HEK293 (cell line): ENCODE results near the gene TEC.

Experiments used
- CTCF ChIA-PET: fragments of 350-600 bp; formaldehyde crosslinking; extraction: SDS; loops from one replicate; lab custom pipeline; 2021; ENCODE audit warnings: antibody characterized with exemption; lab: Yijun Ruan, JAX
- POLR2A ChIA-PET: fragments of 300-600 bp; formaldehyde crosslinking; extraction: SDS; loops from one replicate; lab custom pipeline; 2020; ENCODE audit warnings: antibody characterized with exemption, inconsistent platforms; lab: Yijun Ruan, JAX
- H3K27ac ChIP-seq: fragments of 200-500 bp; sonication (Bioruptor generic); 2 replicates; pipeline ENCODE4 v1.5.1; 2014; ENCODE audit warnings: low read depth, low read length, control low read depth, inconsistent platforms; ENCODE audit errors: extremely low read depth
- H3K36me3 ChIP-seq, 2 experiments: fragments of 200-500 bp in 1 of 2; sonication (Bioruptor generic) in 1 of 2; 1 replicate in 1 of 2; 2 replicates in 1 of 2; pipeline ENCODE4 v1.5.1; 2014 to 2017; ENCODE audit warnings: inconsistent platforms in 2 of 2, low read length in 2 of 2; ENCODE audit not compliant: control insufficient read depth in 2 of 2, insufficient read depth in 1 of 2
- H3K4me1 ChIP-seq: fragments of 200-500 bp; sonication (Bioruptor generic); 2 replicates; pipeline ENCODE4 v1.5.1; 2014; ENCODE audit warnings: mild to moderate bottlenecking, low read length, inconsistent platforms; ENCODE audit not compliant: control insufficient read depth, insufficient read depth
- H3K4me3 ChIP-seq: 2 replicates; pipeline ENCODE4 v1.5.1; 2011; ENCODE audit warnings: low read depth, mild to moderate bottlenecking, control low read depth, low read length, moderate library complexity
- H3K9me3 ChIP-seq: fragments of 200-500 bp; sonication (Bioruptor generic); 2 replicates; pipeline ENCODE4 v1.5.1; 2014; ENCODE audit warnings: low read depth, low read length, inconsistent platforms; ENCODE audit not compliant: control insufficient read depth, insufficient read depth
- BCL11B ChIP-seq: fragments of 450-650 bp; formaldehyde crosslinking; IDR thresholded peaks from 2 replicates; pipeline ENCODE4 v1.5.1; 2016; ENCODE audit warnings: low read depth, missing biosample characterization, missing genetic modification characterization
- CTCF ChIP-seq: fragments of 450-650 bp; formaldehyde crosslinking; IDR thresholded peaks from 2 replicates; pipeline ENCODE4 v1.5.1; 2016; ENCODE audit warnings: missing biosample characterization, missing genetic modification characterization
- FEZF1 ChIP-seq: fragments of 450-650 bp; formaldehyde crosslinking; IDR thresholded peaks from 2 replicates; pipeline ENCODE4 v1.5.1; 2016; ENCODE audit warnings: missing biosample characterization, missing genetic modification characterization
- KLF10 ChIP-seq: fragments of 450-650 bp; IDR thresholded peaks from 2 replicates; pipeline ENCODE4 v1.5.1; 2018; ENCODE audit warnings: missing biosample characterization, mild to moderate bottlenecking, missing genetic modification characterization
- KLF8 ChIP-seq: fragments of 450-650 bp; formaldehyde crosslinking; IDR thresholded peaks from 2 replicates; pipeline ENCODE4 v1.5.1; 2016; ENCODE audit warnings: missing biosample characterization, missing genetic modification characterization
- SCRT2 ChIP-seq: fragments of 450-650 bp; formaldehyde crosslinking; IDR thresholded peaks from 2 replicates; pipeline ENCODE4 v1.5.1; 2016; ENCODE audit warnings: missing biosample characterization, missing genetic modification characterization
- SP3 ChIP-seq: fragments of 450-650 bp; formaldehyde crosslinking; IDR thresholded peaks from 2 replicates; pipeline ENCODE4 v1.5.1; 2016; ENCODE audit warnings: missing biosample characterization, missing genetic modification characterization
- TCF7L2 ChIP-seq: IDR thresholded peaks from 2 replicates; pipeline ENCODE4 v1.6.1; 2011; ENCODE audit warnings: low read depth, mild to moderate bottlenecking, inconsistent platforms, low read length, moderate library complexity, borderline replicate concordance
- ZBTB26 ChIP-seq: fragments of 450-650 bp; formaldehyde crosslinking; optimal IDR thresholded peaks from 2 replicates; pipeline ENCODE3; 2016; ENCODE audit warnings: missing biosample characterization, mild to moderate bottlenecking, missing genetic modification characterization
- ZNF10 ChIP-seq: fragments of 450-650 bp; formaldehyde crosslinking; IDR thresholded peaks from 2 replicates; pipeline ENCODE4 v1.5.1; 2017; ENCODE audit warnings: missing biosample characterization, missing genetic modification characterization
- ZNF266 ChIP-seq: fragments of 450-650 bp; formaldehyde crosslinking; IDR thresholded peaks from 2 replicates; pipeline ENCODE4 v1.5.1; 2016; ENCODE audit warnings: missing biosample characterization, missing genetic modification characterization, low read depth
- ZNF274 ChIP-seq, 2 experiments: fragments of 200-500 bp in 1 of 2; fragments of 450-650 bp in 1 of 2; sonication (Bioruptor generic) in 1 of 2; formaldehyde crosslinking in 1 of 2; IDR thresholded peaks; 2 replicates each; pipeline versions ENCODE4 v1.5.1 to v1.6.1; 2014 to 2016; ENCODE audit warnings: borderline replicate concordance in 1 of 2, inconsistent platforms in 1 of 2, low read length in 1 of 2, missing biosample characterization in 1 of 2, missing genetic modification characterization in 1 of 2
- ZNF366 ChIP-seq: fragments of 450-650 bp; formaldehyde crosslinking; conservative IDR thresholded peaks from 2 replicates; pipeline ENCODE4 v1.5.1; 2016; ENCODE audit warnings: missing biosample characterization, missing genetic modification characterization
- ZNF426 ChIP-seq: fragments of 450-650 bp; formaldehyde crosslinking; IDR thresholded peaks from 2 replicates; pipeline ENCODE4 v1.5.1; 2017; ENCODE audit warnings: missing biosample characterization, missing genetic modification characterization, mild to moderate bottlenecking, inconsistent platforms, moderate library complexity
- ZNF521 ChIP-seq: fragments of 450-650 bp; formaldehyde crosslinking; IDR thresholded peaks from 2 replicates; pipeline ENCODE4 v1.5.1; 2017; ENCODE audit warnings: missing biosample characterization, mild to moderate bottlenecking, missing genetic modification characterization
- ZNF791 ChIP-seq: fragments of 450-650 bp; formaldehyde crosslinking; IDR thresholded peaks from 2 replicates; pipeline ENCODE4 v1.5.1; 2016; ENCODE audit warnings: missing biosample characterization, missing genetic modification characterization
- ZNF837 ChIP-seq: fragments of 450-650 bp; formaldehyde crosslinking; IDR thresholded peaks from 2 replicates; pipeline ENCODE4 v1.5.1; 2016; ENCODE audit warnings: missing biosample characterization, missing genetic modification characterization
- TF ChIP-seq, protein P1 (sequence below): fragments of 450-650 bp; formaldehyde crosslinking; IDR thresholded peaks from 2 replicates; pipeline ENCODE4 v1.5.1; 2016; ENCODE audit warnings: missing biosample characterization, missing genetic modification characterization
- TF ChIP-seq, protein P2 (sequence below): fragments of 450-650 bp; formaldehyde crosslinking; IDR thresholded peaks from 2 replicates; pipeline ENCODE4 v1.5.1; 2016; ENCODE audit warnings: missing biosample characterization, missing genetic modification characterization
- TF ChIP-seq, protein P3 (sequence below): IDR thresholded peaks from 2 replicates; pipeline ENCODE4 v1.6.1; 2011; ENCODE audit warnings: mild to moderate bottlenecking, low read depth, low read length, borderline replicate concordance

TEC gene

DNA sequence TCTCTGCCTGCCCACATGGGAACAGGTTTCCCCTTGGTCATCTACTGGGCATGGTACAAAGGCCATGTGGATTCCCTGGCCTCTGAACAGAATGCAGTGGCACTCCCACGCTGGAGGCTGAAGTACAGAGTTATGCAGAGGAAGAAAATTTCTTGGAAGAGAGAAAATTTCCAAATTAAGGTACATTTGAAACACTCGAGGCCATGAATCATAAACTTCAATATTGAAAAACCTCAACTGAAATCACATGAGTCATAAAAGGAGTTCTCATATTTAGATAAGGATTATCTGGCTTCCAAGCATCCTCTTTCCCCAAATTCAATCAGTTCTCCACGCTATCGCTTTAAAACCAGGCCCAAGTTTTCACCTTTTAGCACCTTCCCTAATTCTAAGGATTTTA, 107.5 kb downstream of the TEC start (continued):
- TF ChIP-seq, protein P1, sequence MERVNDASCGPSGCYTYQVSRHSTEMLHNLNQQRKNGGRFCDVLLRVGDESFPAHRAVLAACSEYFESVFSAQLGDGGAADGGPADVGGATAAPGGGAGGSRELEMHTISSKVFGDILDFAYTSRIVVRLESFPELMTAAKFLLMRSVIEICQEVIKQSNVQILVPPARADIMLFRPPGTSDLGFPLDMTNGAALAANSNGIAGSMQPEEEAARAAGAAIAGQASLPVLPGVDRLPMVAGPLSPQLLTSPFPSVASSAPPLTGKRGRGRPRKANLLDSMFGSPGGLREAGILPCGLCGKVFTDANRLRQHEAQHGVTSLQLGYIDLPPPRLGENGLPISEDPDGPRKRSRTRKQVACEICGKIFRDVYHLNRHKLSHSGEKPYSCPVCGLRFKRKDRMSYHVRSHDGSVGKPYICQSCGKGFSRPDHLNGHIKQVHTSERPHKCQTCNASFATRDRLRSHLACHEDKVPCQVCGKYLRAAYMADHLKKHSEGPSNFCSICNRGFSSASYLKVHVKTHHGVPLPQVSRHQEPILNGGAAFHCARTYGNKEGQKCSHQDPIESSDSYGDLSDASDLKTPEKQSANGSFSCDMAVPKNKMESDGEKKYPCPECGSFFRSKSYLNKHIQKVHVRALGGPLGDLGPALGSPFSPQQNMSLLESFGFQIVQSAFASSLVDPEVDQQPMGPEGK (tag by site-specific recombination) = no peak
- no peak for TF ChIP-seq TCF7L2
- TF ChIP-seq, protein P2, sequence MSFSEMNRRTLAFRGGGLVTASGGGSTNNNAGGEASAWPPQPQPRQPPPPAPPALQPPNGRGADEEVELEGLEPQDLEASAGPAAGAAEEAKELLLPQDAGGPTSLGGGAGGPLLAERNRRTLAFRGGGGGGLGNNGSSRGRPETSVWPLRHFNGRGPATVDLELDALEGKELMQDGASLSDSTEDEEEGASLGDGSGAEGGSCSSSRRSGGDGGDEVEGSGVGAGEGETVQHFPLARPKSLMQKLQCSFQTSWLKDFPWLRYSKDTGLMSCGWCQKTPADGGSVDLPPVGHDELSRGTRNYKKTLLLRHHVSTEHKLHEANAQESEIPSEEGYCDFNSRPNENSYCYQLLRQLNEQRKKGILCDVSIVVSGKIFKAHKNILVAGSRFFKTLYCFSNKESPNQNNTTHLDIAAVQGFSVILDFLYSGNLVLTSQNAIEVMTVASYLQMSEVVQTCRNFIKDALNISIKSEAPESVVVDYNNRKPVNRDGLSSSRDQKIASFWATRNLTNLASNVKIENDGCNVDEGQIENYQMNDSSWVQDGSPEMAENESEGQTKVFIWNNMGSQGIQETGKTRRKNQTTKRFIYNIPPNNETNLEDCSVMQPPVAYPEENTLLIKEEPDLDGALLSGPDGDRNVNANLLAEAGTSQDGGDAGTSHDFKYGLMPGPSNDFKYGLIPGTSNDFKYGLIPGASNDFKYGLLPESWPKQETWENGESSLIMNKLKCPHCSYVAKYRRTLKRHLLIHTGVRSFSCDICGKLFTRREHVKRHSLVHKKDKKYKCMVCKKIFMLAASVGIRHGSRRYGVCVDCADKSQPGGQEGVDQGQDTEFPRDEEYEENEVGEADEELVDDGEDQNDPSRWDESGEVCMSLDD (tag by site-specific recombination) = no peak
- TF ChIP-seq ZNF274 (IDR thresholded peaks at IDR 0.05; ENCODE audit: low read length) = no peak
- no peak for TF ChIP-seq ZNF274 (tag by site-specific recombination; IDR thresholded peaks at IDR 0.05; ENCODE audit: borderline replicate concordance)
- TF ChIP-seq FEZF1 (tag by site-specific recombination) = no peak

GRCh38 chr4:48157271-48157670, 112.4 kb downstream of the TEC start:
- no peaks in the 10 kb centered on the region for H3K9me3 ChIP-seq
- TF ChIP-seq ZNF266 (tag by site-specific recombination) (no peak), KLF10 (tag by site-specific recombination) (no peak), TCF7L2 (no peak), SCRT2 (tag by site-specific recombination) (no peak), KLF8 (tag by site-specific recombination) (no peak), ZNF837 (tag by site-specific recombination) (no peak), SP3 (tag by site-specific recombination) (no peak), CTCF (no peak), ZNF791 (tag by site-specific recombination) (no peak), BCL11B (tag by site-specific recombination) (no peak), ZNF521 (tag by site-specific recombination) (no peak), ZNF366 (tag by site-specific recombination) (no peak), ZNF426 (tag by site-specific recombination) (no peak), ZNF10 (tag by site-specific recombination) (no peak), ZBTB26 (tag by site-specific recombination) (no peak)
- TF ChIP-seq, protein P3, sequence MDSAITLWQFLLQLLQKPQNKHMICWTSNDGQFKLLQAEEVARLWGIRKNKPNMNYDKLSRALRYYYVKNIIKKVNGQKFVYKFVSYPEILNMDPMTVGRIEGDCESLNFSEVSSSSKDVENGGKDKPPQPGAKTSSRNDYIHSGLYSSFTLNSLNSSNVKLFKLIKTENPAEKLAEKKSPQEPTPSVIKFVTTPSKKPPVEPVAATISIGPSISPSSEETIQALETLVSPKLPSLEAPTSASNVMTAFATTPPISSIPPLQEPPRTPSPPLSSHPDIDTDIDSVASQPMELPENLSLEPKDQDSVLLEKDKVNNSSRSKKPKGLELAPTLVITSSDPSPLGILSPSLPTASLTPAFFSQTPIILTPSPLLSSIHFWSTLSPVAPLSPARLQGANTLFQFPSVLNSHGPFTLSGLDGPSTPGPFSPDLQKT = no peak
- TF ChIP-seq, all 188 proteins: peak for 0
- H3K27ac ChIP-seq = no peak overlapping the region
- no peaks in the 10 kb centered on the region for H3K4me1 ChIP-seq
- ChIA-PET CTCF (interaction anchor here (0.7 kb wide), 1 partner anchor 87 kb away, joined by 3 read pairs; no protein-coding TSS in a partner anchor), POLR2A (no interaction called here)
- peaks cover 0 to 14% of the 10 kb centered on the region in 2 experiments; a peak in 1 of 3 replicates for H3K36me3 ChIP-seq
- H3K4me3 ChIP-seq = no peak overlapping the region
